Stomach (tissue), 4 donors: ENCODE data around the gene KLKB1.

Source experiments
- CTCF ChIP-seq, 7 experiments: fragments of 450-650 bp in 4 of 7; fragments of 200-600 bp in 3 of 7; sonication (generic) in 3 of 7; IDR thresholded peaks; one replicate each; pipeline ENCODE4 v1.5.1; 2016 to 2019; ENCODE audit warnings: antibody characterized with exemption in 7 of 7, control low read depth in 2 of 7, mild to moderate bottlenecking in 1 of 7
- EP300 ChIP-seq: sonication (generic); formaldehyde crosslinking; IDR thresholded peaks from one replicate; pipeline ENCODE4 v1.6.1; 2017; ENCODE audit warnings: antibody characterized with exemption
- POLR2A ChIP-seq, 4 donors: fragments of 450-650 bp; IDR thresholded peaks; one replicate each; pipeline ENCODE4 v1.6.1; 2016; ENCODE audit warnings: antibody characterized with exemption in 4 of 4, control low read depth in 2 of 4, mild to moderate bottlenecking in 1 of 4, moderate library complexity in 1 of 4

GRCh38 chr4:186227744-186228513 is 622 bp downstream of the KLKB1 start:
- TF ChIP-seq POLR2A (IDR thresholded peaks at IDR 0.05) (no peak), CTCF (IDR thresholded peaks at IDR 0.05) (no peak), EP300 (no peak)
